SK-MEL-5 (cell line): ENCODE data around the gene SLC6A4. TPM values are rescaled to one million over a fixed set of nuclear protein-coding genes. Genes with fewer than 3 reads are reported as not detected.
"Not testable (repeated sequence)": the region's sequence is repeated elsewhere in the genome, so short reads cannot be mapped to it uniquely, and the experiment has no call there.

Experiments used
- DNase-seq: peaks from one replicate; pipeline ENCODE4 v3.0.0-alpha.2; 2016; ENCODE audit warnings: low read depth, low spot score
- in situ Hi-C: cut with HindIII; loops from 2 replicates; pipeline ENCODE4 v1.10.0; 2016; ENCODE audit warnings: low sequenced_read_pairs, high pct_unique_total_duplicates, low pct_unique_long_range_greater_than_20kb
- total RNA-seq: library from RNA; depleted of rRNA; stranded (reverse); fragments of >200 nt; shearing (Covaris generic); gene quantifications from 2 replicates; pipeline ENCODE4 v1.2.3, GENCODE V29; 2014

The SLC6A4 gene
- total RNA-seq, 1 experiment from 2014 or later: 0.24 TPM

DNA sequence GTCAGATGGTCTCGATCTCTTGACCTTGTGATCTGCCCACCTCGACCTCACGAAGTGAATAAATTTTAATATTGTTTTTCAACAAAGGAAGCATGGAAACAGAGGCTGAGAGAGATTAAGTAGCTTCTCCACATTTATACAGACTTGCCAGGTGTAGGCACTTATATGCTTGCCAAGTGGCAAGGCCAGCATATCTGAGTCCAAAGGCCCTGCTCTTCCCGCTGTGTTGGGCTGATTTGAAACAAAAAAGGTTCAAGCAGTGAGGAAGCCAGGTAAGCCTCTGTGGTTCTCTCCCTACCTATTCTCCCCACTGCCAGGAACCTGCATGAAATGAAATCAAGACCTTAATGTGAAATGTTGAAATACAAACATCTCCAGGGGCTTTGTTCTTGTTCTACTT lies 7.5 kb upstream of the SLC6A4 start:
- in situ Hi-C loops: no loop called here
- DNase-seq: no peak

DNA sequence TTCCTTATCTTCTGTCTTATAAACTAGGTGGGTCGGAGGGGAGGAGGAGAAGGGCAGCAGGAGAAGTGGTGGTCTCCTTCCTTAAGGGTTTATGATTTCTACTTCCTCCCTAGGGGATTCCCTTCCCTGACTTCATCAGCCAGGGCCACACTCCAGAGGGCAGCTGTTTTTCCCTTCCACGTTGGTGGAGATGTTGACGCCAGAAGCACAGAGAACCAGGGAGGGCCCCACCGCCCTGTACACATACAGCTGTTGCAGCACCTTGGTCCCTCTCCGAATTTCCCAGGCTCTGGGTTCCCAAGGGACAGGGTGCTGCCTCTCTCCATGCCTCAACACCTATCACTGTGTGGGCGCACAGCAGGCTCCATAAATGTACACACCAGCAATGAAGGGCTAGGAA lies 5.6 kb upstream of the SLC6A4 start:
- no peak for DNase-seq

DNA sequence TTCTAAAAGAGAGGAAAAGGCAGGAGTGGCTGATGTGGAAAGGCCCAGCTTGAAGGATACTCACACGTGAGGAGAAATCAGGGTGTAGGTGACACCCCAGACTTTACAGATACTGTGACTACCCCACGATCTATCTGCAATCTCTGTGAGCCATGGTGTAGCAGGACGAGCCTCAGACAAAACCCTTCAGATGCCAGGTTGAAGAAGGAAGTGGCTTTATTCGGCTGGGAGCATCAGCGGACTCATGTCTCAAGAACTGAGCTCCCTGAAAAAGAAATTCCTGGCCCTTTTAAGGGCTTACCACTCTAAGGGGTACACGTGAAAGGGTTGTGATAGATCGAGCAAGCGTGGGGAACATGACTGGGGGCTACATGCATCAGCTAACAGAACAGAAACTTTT lies 4.7 kb upstream of the SLC6A4 start:
- in situ Hi-C loops: no loop called here
- no peak for DNase-seq

More for the DNA sequence above, 5.6 kb upstream of the SLC6A4 start:
- in situ Hi-C loops: no loop called here

DNA sequence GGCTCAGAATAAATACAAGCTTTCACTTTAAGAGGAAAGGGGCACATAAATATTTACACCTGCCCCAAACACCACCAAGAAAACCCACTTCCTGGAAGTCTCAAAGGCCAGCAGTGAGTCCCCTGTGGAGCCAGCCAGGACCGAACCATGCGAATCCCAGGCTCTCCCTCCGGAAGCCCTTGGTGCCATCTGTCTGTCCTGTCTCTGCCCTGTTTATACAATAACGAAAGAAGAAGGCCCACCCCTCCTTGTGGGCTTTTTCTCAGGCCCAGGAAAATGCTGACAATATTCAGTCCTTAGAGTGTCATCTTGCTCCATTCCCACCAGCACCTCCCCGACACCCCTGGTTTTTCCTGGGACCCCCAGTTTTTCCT lies 3.6 kb upstream of the SLC6A4 start:
- in situ Hi-C loops: no loop called here
- DNase-seq: no peak

DNA sequence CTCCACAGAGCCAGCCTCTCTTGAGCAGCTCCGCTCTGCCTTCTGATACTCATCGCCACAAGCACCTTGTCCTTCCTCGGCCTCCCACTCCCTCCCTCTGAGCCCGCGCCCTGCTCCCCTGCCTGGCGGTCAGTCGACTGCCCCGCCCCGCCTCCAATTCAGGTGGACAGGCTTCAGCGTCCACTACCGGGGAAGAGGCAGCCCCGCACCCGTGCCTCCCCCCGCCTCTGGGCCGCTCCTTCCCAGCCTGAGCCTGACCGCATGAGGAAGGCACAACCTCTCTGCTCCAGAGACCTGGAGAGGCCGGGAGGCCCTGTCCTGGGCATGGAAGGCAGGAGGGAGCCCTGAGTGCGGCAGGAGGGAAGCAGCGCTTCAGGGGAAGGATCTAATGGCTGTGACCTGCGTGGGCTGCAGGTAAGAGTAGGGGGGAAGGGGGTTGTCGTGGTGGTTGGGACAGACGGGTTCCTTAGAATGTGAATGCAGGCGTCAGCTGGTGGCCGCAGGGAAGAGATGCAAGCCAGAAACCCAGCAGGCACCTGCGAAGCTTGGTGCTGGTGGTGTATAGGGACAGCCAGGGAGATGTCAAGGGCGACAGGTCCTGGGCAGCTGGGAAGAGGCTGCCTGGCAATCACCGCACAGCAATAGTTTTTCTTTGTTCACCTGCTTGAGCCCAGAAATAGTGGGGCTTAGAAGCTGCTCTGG lies 3.0 kb upstream of the SLC6A4 start:
- DNase-seq: no peak
- in situ Hi-C loops: no loop called here

GRCh38 chr17:30238003-30238344 lies 2.5 kb upstream of the SLC6A4 start:
- in situ Hi-C loops: no loop called here

DNA sequence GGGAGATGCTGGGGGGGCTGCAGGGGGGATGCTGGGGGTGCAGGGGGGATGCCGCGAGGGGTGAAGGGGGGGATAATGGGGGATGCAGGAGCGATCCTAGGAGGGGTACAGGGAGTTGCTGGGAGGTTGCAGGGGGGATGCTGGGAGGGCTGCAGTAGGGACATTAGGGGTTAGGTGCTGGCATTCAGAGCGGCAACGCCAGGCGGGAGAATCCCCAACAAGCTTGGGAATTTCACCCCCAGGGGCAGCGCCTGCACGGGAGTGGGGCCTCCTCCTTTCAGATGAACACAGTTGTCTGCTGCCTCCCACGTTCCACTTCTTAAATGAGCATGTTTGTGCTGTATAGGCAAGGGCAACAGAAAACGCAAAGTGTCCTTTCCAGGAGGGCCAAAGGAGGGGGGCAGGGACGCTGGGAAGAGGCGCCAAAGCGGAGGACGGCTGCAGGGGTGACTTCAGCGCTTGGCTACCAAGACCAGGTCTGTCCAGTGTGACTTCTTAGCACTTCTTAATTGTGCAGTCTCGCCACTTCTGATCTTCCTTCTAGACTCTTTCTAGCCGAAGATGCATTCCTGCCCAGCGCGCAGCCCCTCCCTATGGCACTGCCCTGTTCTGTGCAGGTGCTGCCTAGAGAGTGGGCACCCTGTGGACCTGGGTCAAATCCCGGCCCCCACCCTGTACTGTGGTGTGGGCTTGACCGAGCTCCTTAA lies 2.0 kb upstream of the SLC6A4 start:
- DNase-seq: no peak
- in situ Hi-C loops: no loop called here

More at GRCh38 chr17:30238003-30238344, 2.5 kb upstream of the SLC6A4 start:
- DNase-seq: no peak

DNA sequence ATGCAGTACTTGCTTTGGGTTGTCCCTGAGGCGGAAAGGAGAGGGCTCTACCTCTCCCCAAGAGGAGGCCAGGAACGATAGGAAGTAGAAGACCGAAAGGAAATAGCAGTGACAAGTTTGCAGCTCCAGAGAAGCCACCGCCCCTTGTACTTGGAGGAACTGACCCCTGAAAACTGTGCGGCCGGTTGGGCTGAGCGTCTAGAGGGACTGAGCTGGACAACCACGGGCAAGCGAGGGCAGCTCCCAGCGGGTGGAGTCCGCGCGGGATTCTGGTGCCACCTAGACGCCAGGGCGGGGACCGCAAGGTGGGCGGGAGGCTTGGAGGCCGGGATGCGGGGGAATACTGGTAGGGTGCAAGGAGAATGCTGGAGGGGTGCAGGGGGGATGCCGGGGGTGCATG lies 1.3 kb upstream of the SLC6A4 start:
- peak; percentile 41 for DNase-seq
- in situ Hi-C loops: no loop called here

DNA sequence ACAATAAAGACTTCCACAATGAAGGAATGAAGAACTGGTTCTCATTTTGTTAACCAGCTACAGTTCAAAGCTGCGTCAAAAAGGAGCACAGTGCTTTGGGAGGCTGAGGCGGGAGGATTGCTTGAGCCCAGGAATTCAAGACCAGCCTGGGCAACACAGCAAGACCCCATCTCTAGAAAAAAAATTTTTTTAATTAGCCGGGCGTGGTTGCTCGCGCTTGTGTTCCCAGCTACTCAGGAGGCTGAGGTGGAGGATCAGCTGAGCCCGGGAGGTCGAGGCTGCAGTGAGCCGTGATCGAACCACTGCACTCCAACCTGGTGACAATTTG lies 764 bp upstream of the SLC6A4 start:
- in situ Hi-C loops: no loop called here
- no peak for DNase-seq

GRCh38 chr17:30234964-30235363 lies 533 bp downstream of the SLC6A4 start:
- in situ Hi-C loops: no loop called here
- no peak for DNase-seq

DNA sequence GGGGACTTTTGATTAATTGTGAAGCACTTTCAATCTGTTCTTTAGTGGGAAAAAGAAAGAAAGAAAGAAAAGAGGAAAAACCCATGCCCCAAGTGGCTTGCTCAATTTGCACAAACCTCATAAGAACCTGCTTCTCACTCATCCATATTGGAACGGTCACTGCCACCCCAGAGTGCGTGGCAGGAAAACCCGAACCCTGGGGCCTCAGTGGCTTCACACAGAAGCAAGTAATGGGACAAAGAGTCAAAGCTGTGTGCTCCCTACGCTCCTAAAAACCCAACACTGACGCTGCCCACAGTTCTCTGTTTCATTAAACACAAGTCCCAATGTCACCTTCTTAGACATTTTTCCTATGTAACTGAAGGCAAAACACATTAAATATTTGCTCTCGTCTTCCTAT lies 1.2 kb downstream of the SLC6A4 start:
- DNase-seq: no peak
- in situ Hi-C loops: no loop called here

GRCh38 chr17:30232824-30233427 lies 2.6 kb downstream of the SLC6A4 start:
- DNase-seq: no peak
- in situ Hi-C loops: no loop called here

DNA sequence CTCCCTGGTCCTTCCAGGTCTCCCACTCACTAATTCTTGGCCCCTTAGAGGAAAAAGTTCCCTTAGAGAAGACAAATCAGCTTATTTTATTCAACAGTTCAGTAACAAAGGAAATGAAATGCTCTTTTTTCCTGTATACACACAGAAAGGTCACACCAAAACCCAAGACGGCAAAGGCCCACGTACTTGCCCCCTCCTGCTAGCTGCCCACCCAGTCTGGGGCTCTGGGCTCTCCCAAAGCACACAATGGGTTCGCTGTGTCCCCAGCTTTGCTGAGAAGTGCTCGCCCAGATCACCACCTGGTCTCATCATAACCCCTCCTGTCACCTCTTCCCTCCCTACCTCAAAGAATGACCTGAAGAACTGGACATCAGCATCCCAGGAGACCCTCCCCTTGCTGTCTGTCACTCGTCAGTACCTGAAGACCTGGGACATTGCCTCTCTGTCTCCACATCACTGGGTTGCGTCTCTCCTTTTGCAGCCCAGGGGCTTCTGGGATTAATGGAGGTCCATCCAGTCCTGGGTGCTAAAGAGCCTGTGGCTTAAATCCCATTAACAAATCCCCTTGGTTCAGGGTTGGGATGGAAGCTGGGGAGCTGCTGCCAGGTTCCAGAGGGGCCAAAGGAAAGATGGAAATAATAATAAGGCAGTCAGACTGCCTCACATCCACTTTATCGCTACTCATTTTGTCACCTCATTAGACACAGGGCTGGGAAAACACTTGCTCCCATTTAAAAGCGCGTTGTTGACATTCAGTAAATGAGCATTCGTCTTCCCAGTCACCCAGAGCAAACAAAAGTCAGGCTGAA lies 3.3 kb downstream of the SLC6A4 start:
- in situ Hi-C loops: no loop called here
- DNase-seq: no peak

- DNase-seq: no peak
- in situ Hi-C loops: no loop called here
These were observed 4.8 kb downstream of the SLC6A4 start for GRCh38 chr17:30230596-30231125.

- in situ Hi-C loops, DNase-seq: not testable (repeated sequence)
These were observed 5.5 kb downstream of the SLC6A4 start for GRCh38 chr17:30230009-30230408.

- in situ Hi-C loops: no loop called here
- no peak for DNase-seq
These were observed 6.5 kb downstream of the SLC6A4 start for GRCh38 chr17:30229012-30229411.

GRCh38 chr17:30228011-30228410 lies 7.5 kb downstream of the SLC6A4 start:
- in situ Hi-C loops: no loop called here
- DNase-seq: no peak

DNA sequence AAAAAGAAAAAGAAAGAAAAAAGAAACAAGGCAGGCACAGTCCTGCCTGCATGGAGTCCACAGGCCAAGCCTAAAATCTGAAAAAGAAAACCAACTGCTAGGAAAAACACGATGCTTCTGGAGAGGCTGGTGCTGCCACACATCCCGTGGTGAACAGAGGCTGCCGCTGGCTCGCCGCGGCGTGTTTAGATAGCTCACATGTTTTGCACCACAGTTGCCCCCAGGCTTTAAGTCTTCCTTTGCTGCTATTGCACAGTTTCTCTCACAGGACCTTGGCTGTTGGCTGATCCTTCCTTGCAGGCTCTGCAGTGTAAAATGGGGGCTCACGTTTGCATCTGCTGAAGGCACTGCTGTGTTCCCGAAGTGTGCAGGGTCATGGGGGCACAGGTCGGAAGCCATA lies 8.6 kb downstream of the SLC6A4 start:
- in situ Hi-C loops: no loop called here
- peak; percentile 86 for DNase-seq
